HepG2 (cell line): ENCODE measurements around the gene HSD17B8. TPM values are rescaled to one million over a fixed set of nuclear protein-coding genes. Genes with fewer than 3 reads are reported as not detected.

ENCODE experiments used
- HMG20A ChIP-seq: IDR thresholded peaks from 2 replicates; pipeline ENCODE4 v1.6.1; 2016; ENCODE audit warnings: borderline replicate concordance
- NONO ChIP-seq, 2 experiments: fragments of 450-650 bp in 1 of 2; sonication (generic) in 1 of 2; formaldehyde crosslinking in 1 of 2; IDR thresholded peaks in 1 of 2; conservative IDR thresholded peaks in 1 of 2; 2 replicates each; pipeline versions ENCODE4 v1.6.1 to v1.8.0; 2017 to 2022; ENCODE audit warnings: mild to moderate bottlenecking in 1 of 2, missing genetic modification reagents in 1 of 2, moderate library complexity in 1 of 2
- SMC3 ChIP-seq: IDR thresholded peaks from 2 replicates; pipeline ENCODE4 v1.6.1; 2011; ENCODE audit warnings: low read length, improper control_type of control experiment
- THAP9 ChIP-seq: sonication (generic); formaldehyde crosslinking; IDR thresholded peaks from 2 replicates; pipeline ENCODE4; 2020; ENCODE audit warnings: missing genetic modification reagents, mild to moderate bottlenecking, borderline replicate concordance
- TMF1 ChIP-seq: sonication (generic); formaldehyde crosslinking; IDR thresholded peaks from 2 replicates; pipeline ENCODE4 v1.8.1; 2022; ENCODE audit warnings: low read depth, missing genetic modification reagents
- ZNF564 ChIP-seq: sonication (generic); formaldehyde crosslinking; IDR thresholded peaks from 2 replicates; pipeline ENCODE4 v1.8.1; 2023; ENCODE audit warnings: mild to moderate bottlenecking, missing genetic modification reagents
- ZNF83 ChIP-seq: sonication (generic); formaldehyde crosslinking; IDR thresholded peaks from 2 replicates; pipeline ENCODE4 v1.4.0; 2020; ENCODE audit warnings: missing genetic modification reagents, mild to moderate bottlenecking, borderline replicate concordance
- polyA plus RNA-seq, 8 experiments: library from polyadenylated mRNA; depleted of rRNA in 3 of 8; stranded (reverse) in 7 of 8; unstranded in 1 of 8; fragments of >200 nt; fragmentation: Illumina TruSeq in 4 of 8; extraction: Trizol in 4 of 8; gene quantifications; 2 replicates each; pipeline versions ENCODE4 v1.2.1 to v1.2.3, GENCODE V29; 2011 to 2016; ENCODE audit warnings: low read depth in 4 of 8, missing spikeins in 1 of 8, mixed read lengths in 1 of 8; ENCODE audit not compliant: insufficient read depth in 1 of 8
- total RNA-seq, 5 experiments: library from RNA; depleted of rRNA; stranded (reverse); fragments of >200 nt; fragmentation: Illumina TruSeq; extraction: Trizol; gene quantifications; 2 replicates each; pipeline ENCODE4 v1.2.3, GENCODE V29; 2016; ENCODE audit warnings: low read depth in 1 of 5
- TF ChIP-seq, protein P1 (sequence below): sonication (generic); formaldehyde crosslinking; IDR thresholded peaks from 2 replicates; pipeline ENCODE4 v1.5.0; 2020; ENCODE audit warnings: mild to moderate bottlenecking, missing genetic modification reagents

Gene HSD17B8
- total and polyA plus RNA-seq, 2 of the 13 experiments (the other 11 are each of a cell fraction or from before 2014, with no cell fraction given) = 12.6 to 20.1 TPM

GRCh38 chr6:33177552-33178446 is 26.7 kb upstream of the HSD17B8 start (continued):
- no peak for TF ChIP-seq NONO (IDR thresholded peaks at IDR 0.05)
- no peak for TF ChIP-seq NONO (CRISPR knock-in tag; conservative IDR thresholded peaks at IDR 0.05)
- TF ChIP-seq THAP9 (CRISPR knock-in tag) = no peak
- TF ChIP-seq, protein P1, sequence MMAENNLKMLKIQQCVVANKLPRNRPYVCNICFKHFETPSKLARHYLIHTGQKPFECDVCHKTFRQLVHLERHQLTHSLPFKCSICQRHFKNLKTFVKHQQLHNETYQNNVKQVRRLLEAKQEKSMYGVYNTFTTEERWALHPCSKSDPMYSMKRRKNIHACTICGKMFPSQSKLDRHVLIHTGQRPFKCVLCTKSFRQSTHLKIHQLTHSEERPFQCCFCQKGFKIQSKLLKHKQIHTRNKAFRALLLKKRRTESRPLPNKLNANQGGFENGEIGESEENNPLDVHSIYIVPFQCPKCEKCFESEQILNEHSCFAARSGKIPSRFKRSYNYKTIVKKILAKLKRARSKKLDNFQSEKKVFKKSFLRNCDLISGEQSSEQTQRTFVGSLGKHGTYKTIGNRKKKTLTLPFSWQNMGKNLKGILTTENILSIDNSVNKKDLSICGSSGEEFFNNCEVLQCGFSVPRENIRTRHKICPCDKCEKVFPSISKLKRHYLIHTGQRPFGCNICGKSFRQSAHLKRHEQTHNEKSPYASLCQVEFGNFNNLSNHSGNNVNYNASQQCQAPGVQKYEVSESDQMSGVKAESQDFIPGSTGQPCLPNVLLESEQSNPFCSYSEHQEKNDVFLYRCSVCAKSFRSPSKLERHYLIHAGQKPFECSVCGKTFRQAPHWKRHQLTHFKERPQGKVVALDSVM (CRISPR knock-in tag) = no peak
- TF ChIP-seq SMC3 = no peak
- no peak for TF ChIP-seq TMF1 (CRISPR knock-in tag)
- no peak for TF ChIP-seq HMG20A
- no peak for TF ChIP-seq ZNF83
- no peak for TF ChIP-seq ZNF564 (CRISPR knock-in tag)
- TF ChIP-seq, all 625 proteins: peak for 0
